CD4-positive, alpha-beta memory T cell (primary cell): Measurements from ENCODE around the gene ZNF423. TPM values are rescaled to one million over a fixed set of nuclear protein-coding genes. Genes with fewer than 3 reads are reported as not detected.

ENCODE experiments used
- CTCF ChIA-PET: fragments of 350-600 bp; sonication (Branson Sonifier 250); formaldehyde crosslinking; loops from one replicate; lab custom pipeline; 2021; ENCODE audit warnings: inconsistent platforms; ENCODE audit not compliant: partially characterized antibody; lab: Charles Lee
- POLR2A ChIA-PET: fragments of 350-600 bp; sonication (Branson Sonifier 250); formaldehyde crosslinking; loops from one replicate; lab custom pipeline; 2021; ENCODE audit not compliant: partially characterized antibody; lab: Charles Lee
- DNase-seq, 5 donors: peaks; one replicate each; pipeline versions ENCODE4 v3.0.0 to v3.0.0-alpha.2; 2020 to 2022; ENCODE audit warnings: mixed read lengths in 1 of 5
- H3K27ac ChIP-seq: one replicate; pipeline ENCODE4 v1.7.0; 2013; ENCODE audit warnings: low read depth, low read length
- H3K27me3 ChIP-seq: 2 replicates; pipeline ENCODE4 v1.7.0; 2013; ENCODE audit warnings: mild to moderate bottlenecking, low read length, moderate library complexity; ENCODE audit not compliant: insufficient read depth
- H3K36me3 ChIP-seq: 2 replicates; pipeline ENCODE4 v1.7.0; 2013; ENCODE audit warnings: mild to moderate bottlenecking, low read length, moderate library complexity; ENCODE audit not compliant: insufficient read depth
- H3K4me1 ChIP-seq: 2 replicates; pipeline ENCODE4 v1.7.0; 2013; ENCODE audit warnings: mild to moderate bottlenecking, low read length, moderate library complexity; ENCODE audit not compliant: insufficient read depth
- H3K4me3 ChIP-seq, 2 donors: one replicate each; pipeline ENCODE4 v1.7.0; 2013; ENCODE audit warnings: low read length in 2 of 2, mild to moderate bottlenecking in 1 of 2
- H3K9me3 ChIP-seq, 2 donors: one replicate each; pipeline ENCODE4 v1.7.0; 2013; ENCODE audit warnings: low read length in 2 of 2, control low read depth in 1 of 2; ENCODE audit not compliant: control insufficient read depth in 1 of 2
- H3K27ac Mint-ChIP-seq, 7 donors: one replicate each; pipeline ENCODE4 v1.8.0; 2020 to 2021; ENCODE audit warnings: mixed read lengths in 7 of 7, mild to moderate bottlenecking in 6 of 7, inconsistent platforms in 3 of 7, moderate library complexity in 3 of 7
- H3K27me3 Mint-ChIP-seq, 2 donors: one replicate each; pipeline ENCODE4 v1.8.0; 2020 to 2021; ENCODE audit warnings: mixed read lengths in 2 of 2
- H3K36me3 Mint-ChIP-seq, 2 donors: one replicate each; pipeline ENCODE4 v1.8.0; 2020 to 2021; ENCODE audit warnings: mixed read lengths in 2 of 2, inconsistent platforms in 1 of 2, mild to moderate bottlenecking in 1 of 2
- H3K4me1 Mint-ChIP-seq, 4 donors: one replicate each; pipeline ENCODE4 v1.8.0; 2020 to 2021; ENCODE audit warnings: mixed read lengths in 4 of 4, mild to moderate bottlenecking in 1 of 4
- H3K4me3 Mint-ChIP-seq, 8 donors: one replicate each; pipeline ENCODE4 v1.8.0; 2020 to 2021; ENCODE audit warnings: mixed read lengths in 8 of 8, mild to moderate bottlenecking in 7 of 8, moderate library complexity in 6 of 8, inconsistent platforms in 3 of 8
- H3K9me3 Mint-ChIP-seq, 8 donors: one replicate each; pipeline ENCODE4 v1.8.0; 2020 to 2021; ENCODE audit warnings: mixed read lengths in 8 of 8, mild to moderate bottlenecking in 5 of 8, inconsistent platforms in 3 of 8, moderate library complexity in 1 of 8
- intact Hi-C: fragments of 100-400 bp; cut with micrococcal nuclease; formaldehyde crosslinking; loops from one replicate; pipeline ENCODE4 v1.15.1; 2023
- polyA plus RNA-seq, 2 donors: library from polyadenylated mRNA; unstranded; fragments of 300-500 nt; fragmentation: Illumina TruSeq; gene quantifications; one replicate each; pipeline ENCODE4 v1.2.3, GENCODE V29; 2021
- total RNA-seq, 2 experiments: library from RNA; stranded (reverse); gene quantifications; one replicate each; pipeline ENCODE4 v1.2.3, GENCODE V29; 2021

The ZNF423 gene
- total and polyA plus RNA-seq, 4 experiments from 2014 or later, result not detected

GRCh38 chr16:49817754-49818507 lies 38.0 kb downstream of the ZNF423 start:
- Histone ChIP-seq H3K36me3 (no peaks in the 10 kb centered on the region), H3K4me3 (no peak overlapping the region), H3K27ac (no peak overlapping the region), H3K9me3 (no peaks in the 10 kb centered on the region), H3K27me3 (no peaks in the 10 kb centered on the region), H3K4me1 (no peaks in the 10 kb centered on the region)
- H3K4me1 Mint-ChIP-seq, result no peaks in the 10 kb centered on the region
- intact Hi-C loops, result no loop called here
- no peak overlapping the region for H3K27ac Mint-ChIP-seq
- peaks cover 0 to 3% (median 0%) of the 10 kb centered on the region in 8 donors for H3K9me3 Mint-ChIP-seq
- CTCF ChIA-PET, result no interaction called here
- H3K36me3 Mint-ChIP-seq, result no peaks in the 10 kb centered on the region
- peaks cover 0 to 1% of the 10 kb centered on the region in 2 donors for H3K27me3 Mint-ChIP-seq
- POLR2A ChIA-PET, result no interaction called here
- DNase-seq, result no peak
- no peak overlapping the region for H3K4me3 Mint-ChIP-seq

GRCh38 chr16:49816875-49817274 lies 39.0 kb downstream of the ZNF423 start:
- POLR2A ChIA-PET, result no interaction called here
- Mint-ChIP-seq H3K27me3 (peaks cover 0 to 3% of the 10 kb centered on the region in 2 donors), H3K9me3 (peaks cover 0 to 3% (median 0%) of the 10 kb centered on the region in 8 donors), H3K4me1 (no peaks in the 10 kb centered on the region), H3K27ac (no peak overlapping the region), H3K36me3 (no peaks in the 10 kb centered on the region), H3K4me3 (no peak overlapping the region)
- no peak overlapping the region for H3K4me3 ChIP-seq
- no peak for DNase-seq
- no peaks in the 10 kb centered on the region for H3K27me3 ChIP-seq
- CTCF ChIA-PET, result no interaction called here
- no peaks in the 10 kb centered on the region for H3K36me3 ChIP-seq
- H3K9me3 ChIP-seq, result no peaks in the 10 kb centered on the region
- no peaks in the 10 kb centered on the region for H3K4me1 ChIP-seq
- intact Hi-C loops, result no loop called here
- H3K27ac ChIP-seq, result no peak overlapping the region

- CTCF ChIA-PET, result no interaction called here
- H3K4me3 ChIP-seq, result no peak overlapping the region
- no peaks in the 10 kb centered on the region for H3K9me3 Mint-ChIP-seq
- DNase-seq, result no peak
- no peak overlapping the region for H3K27ac Mint-ChIP-seq
- no peaks in the 10 kb centered on the region for H3K36me3 Mint-ChIP-seq
- H3K4me1 Mint-ChIP-seq, result no peaks in the 10 kb centered on the region
- intact Hi-C loops, result no loop called here
- H3K4me3 Mint-ChIP-seq, result no peak overlapping the region
- peaks cover 2% of the 10 kb centered on the region in 2 donors for H3K27me3 Mint-ChIP-seq
- no peaks in the 10 kb centered on the region for H3K9me3 ChIP-seq
- H3K27ac ChIP-seq, result no peak overlapping the region
- POLR2A ChIA-PET, result no interaction called here
- no peaks in the 10 kb centered on the region for H3K36me3 ChIP-seq
- no peaks in the 10 kb centered on the region for H3K4me1 ChIP-seq
- no peaks in the 10 kb centered on the region for H3K27me3 ChIP-seq
Measured at GRCh38 chr16:49811644-49812334, 44.1 kb downstream of the ZNF423 start.

GRCh38 chr16:49810831-49811230 lies 45.1 kb downstream of the ZNF423 start:
- no peaks in the 10 kb centered on the region for H3K9me3 Mint-ChIP-seq
- no peaks in the 10 kb centered on the region for H3K36me3 ChIP-seq
- no peaks in the 10 kb centered on the region for H3K9me3 ChIP-seq
- H3K4me3 ChIP-seq, result no peak overlapping the region
- no peak overlapping the region for H3K27ac Mint-ChIP-seq
- H3K27ac ChIP-seq, result no peak overlapping the region
- H3K27me3 Mint-ChIP-seq, result peaks cover 2% of the 10 kb centered on the region in 2 donors
- intact Hi-C loops, result no loop called here
- no peaks in the 10 kb centered on the region for H3K4me1 ChIP-seq
- POLR2A ChIA-PET, result no interaction called here
- no peak overlapping the region for H3K4me3 Mint-ChIP-seq
- H3K27me3 ChIP-seq, result no peaks in the 10 kb centered on the region
- DNase-seq, result no peak
- H3K36me3 Mint-ChIP-seq, result no peaks in the 10 kb centered on the region
- no peaks in the 10 kb centered on the region for H3K4me1 Mint-ChIP-seq
- CTCF ChIA-PET, result no interaction called here

- H3K27me3 ChIP-seq, result no peaks in the 10 kb centered on the region
- H3K27ac ChIP-seq, result no peak overlapping the region
- Mint-ChIP-seq H3K27me3 (peaks cover 3 to 4% of the 10 kb centered on the region in 2 donors), H3K4me3 (no peak overlapping the region), H3K4me1 (no peaks in the 10 kb centered on the region), H3K27ac (no peak overlapping the region), H3K9me3 (no peaks in the 10 kb centered on the region), H3K36me3 (no peaks in the 10 kb centered on the region)
- no peaks in the 10 kb centered on the region for H3K4me1 ChIP-seq
- DNase-seq, result no peak
- H3K4me3 ChIP-seq, result no peak overlapping the region
- ChIA-PET POLR2A (no interaction called here), CTCF (no interaction called here)
- H3K9me3 ChIP-seq, result no peaks in the 10 kb centered on the region
- no peaks in the 10 kb centered on the region for H3K36me3 ChIP-seq
- intact Hi-C loops, result no loop called here
Measured at GRCh38 chr16:49809561-49809960, 46.4 kb downstream of the ZNF423 start.

GRCh38 chr16:49809062-49809461 lies 46.9 kb downstream of the ZNF423 start:
- H3K4me3 ChIP-seq, result no peak overlapping the region
- intact Hi-C loops, result no loop called here
- H3K4me1 Mint-ChIP-seq, result no peaks in the 10 kb centered on the region
- peaks cover 3 to 4% of the 10 kb centered on the region in 2 donors for H3K27me3 Mint-ChIP-seq
- no peak for DNase-seq
- no peaks in the 10 kb centered on the region for H3K9me3 ChIP-seq
- no peaks in the 10 kb centered on the region for H3K27me3 ChIP-seq
- H3K36me3 Mint-ChIP-seq, result no peaks in the 10 kb centered on the region
- H3K9me3 Mint-ChIP-seq, result no peaks in the 10 kb centered on the region
- ChIA-PET POLR2A (no interaction called here), CTCF (no interaction called here)
- no peak overlapping the region for H3K4me3 Mint-ChIP-seq
- H3K4me1 ChIP-seq, result no peaks in the 10 kb centered on the region
- no peak overlapping the region for H3K27ac Mint-ChIP-seq
- no peaks in the 10 kb centered on the region for H3K36me3 ChIP-seq
- H3K27ac ChIP-seq, result no peak overlapping the region

- H3K27me3 Mint-ChIP-seq, result peaks cover 1 to 6% of the 10 kb centered on the region in 2 donors
- no peaks in the 10 kb centered on the region for H3K4me1 Mint-ChIP-seq
- H3K36me3 ChIP-seq, result no peaks in the 10 kb centered on the region
- H3K27ac Mint-ChIP-seq, result no peak overlapping the region
- ChIA-PET CTCF (no interaction called here), POLR2A (no interaction called here)
- H3K4me3 Mint-ChIP-seq, result no peak overlapping the region
- no peak for DNase-seq
- no peaks in the 10 kb centered on the region for H3K27me3 ChIP-seq
- no peaks in the 10 kb centered on the region for H3K9me3 ChIP-seq
- no peaks in the 10 kb centered on the region for H3K4me1 ChIP-seq
- H3K4me3 ChIP-seq, result no peak overlapping the region
- no peak overlapping the region for H3K27ac ChIP-seq
- no peaks in the 10 kb centered on the region for H3K36me3 Mint-ChIP-seq
- H3K9me3 Mint-ChIP-seq, result peaks cover 0 to 3% (median 0%) of the 10 kb centered on the region in 8 donors
- intact Hi-C loops, result no loop called here
Measured at GRCh38 chr16:49806446-49806845, 49.5 kb downstream of the ZNF423 start.
